Superior temporal gyrus (tissue), 1 donor: ENCODE data around the gene PCLAF.
A peak's percentile ranks its signal among the peaks of the same experiment; 100 is the strongest.
"Not testable (repeated sequence)": the region's sequence is repeated elsewhere in the genome, so short reads cannot be mapped to it uniquely, and the experiment has no call there.

Experiments
- DNase-seq: peaks from one replicate; pipeline ENCODE4 v3.0.0-alpha.2; 2016; ENCODE audit errors: extremely low spot score

Gene PCLAF

DNA sequence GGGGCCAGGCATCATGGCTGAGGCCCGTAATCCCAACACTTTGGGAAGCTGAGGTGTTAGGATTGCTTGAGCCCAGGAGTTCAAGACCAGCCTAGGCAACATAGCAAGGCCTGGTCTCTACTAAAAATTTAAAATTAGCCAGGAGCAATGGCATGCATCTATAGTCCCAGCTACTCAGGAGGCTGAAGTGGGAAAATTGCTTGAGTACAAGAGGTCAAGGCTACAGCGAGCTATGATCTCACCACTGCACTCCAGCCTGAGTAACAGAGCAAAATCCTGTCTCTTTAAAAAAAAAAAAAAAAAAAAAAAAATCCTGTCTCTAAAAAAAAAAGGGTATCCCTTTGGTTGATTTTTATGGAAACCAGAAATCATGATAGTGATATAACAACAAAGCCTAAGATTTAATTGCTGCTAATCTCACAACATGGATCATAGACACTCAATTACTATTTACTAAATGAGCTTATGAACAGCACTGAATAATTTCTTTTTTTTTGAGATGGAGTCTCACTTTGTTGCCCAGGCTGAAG is 12.1 kb downstream of the PCLAF start:
- no peak for DNase-seq

DNA sequence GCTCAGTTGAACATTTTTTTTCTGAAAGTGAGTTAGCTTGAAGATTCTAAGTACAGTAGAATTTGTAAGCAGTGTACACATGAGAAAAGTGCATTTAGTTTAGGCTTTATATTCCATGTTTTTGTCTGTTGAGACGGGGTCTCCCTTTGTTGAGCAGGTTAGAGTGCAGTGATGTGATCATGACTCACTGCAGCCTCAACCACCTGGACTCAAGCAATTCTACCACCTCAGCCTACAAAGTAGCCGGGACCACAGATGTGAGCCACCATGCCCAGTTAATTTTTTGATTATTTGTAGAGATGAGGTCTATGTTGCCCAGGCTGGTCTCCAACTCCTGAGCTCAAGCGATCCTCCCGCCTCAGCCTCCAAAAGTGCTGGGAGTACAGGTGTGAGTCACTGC is 20.0 kb downstream of the PCLAF start:
- DNase-seq, result no peak

DNA sequence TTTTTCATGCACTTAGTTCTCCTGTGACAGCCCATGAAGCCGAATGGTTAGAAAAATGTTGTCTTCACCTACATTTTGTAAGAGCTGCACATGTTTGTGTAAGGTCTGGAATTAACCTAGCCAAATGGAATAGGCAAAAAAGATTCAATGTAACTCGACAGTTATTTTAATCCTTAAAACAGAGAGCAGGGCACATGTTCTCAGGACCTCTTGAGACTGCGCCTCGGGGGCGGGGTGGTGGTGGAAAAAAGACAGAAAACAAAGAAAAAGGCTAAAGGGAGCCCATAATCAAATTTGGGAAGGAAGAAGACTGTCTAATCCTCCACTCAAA is 24.6 kb downstream of the PCLAF start:
- DNase-seq, result no peak

DNA sequence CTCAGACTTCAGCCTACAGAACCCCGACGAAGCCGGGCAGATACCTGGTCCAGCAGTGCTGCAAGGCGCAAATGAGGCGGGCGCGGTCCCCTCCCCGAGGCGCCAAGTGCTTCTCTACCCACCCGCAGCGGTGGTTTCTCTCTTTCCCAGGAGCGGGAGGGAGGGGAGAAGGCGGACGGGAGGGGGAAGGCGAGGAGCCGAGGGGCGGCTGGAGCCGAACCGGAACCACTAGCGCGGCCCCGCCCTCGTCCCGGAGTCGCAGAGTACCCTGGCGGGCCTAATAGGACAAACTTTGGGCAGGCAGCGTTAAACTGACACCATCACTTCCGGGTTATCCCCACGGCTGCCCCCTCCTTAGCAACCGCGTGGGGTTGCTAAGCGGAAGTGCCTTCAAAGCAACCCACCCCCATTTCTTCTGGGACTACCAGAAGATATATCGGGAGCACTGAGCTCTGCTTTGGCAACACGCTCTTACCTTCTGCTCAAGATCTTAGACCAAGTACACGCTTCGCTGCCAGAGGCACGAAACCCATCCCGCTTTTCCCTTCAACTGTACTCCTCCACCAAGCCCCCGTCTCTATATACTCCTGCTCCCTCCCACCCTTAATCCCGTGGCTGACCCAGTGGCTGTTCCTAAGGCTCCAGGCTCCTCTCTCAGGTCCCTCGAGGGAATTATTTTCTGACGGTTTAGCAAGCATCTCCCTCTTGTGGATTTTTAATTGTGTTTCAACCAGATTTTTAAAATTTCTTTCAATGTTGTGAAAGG is 25.1 kb downstream of the PCLAF start, which contains the start of gene CSNK1G1:
TSS of gene CSNK1G1 (minus strand) at position 230 of the 766 bp plus-strand sequence. CDS start 55,674 bp downstream, outside the sequence.
- peak; percentile 99 for DNase-seq

DNA sequence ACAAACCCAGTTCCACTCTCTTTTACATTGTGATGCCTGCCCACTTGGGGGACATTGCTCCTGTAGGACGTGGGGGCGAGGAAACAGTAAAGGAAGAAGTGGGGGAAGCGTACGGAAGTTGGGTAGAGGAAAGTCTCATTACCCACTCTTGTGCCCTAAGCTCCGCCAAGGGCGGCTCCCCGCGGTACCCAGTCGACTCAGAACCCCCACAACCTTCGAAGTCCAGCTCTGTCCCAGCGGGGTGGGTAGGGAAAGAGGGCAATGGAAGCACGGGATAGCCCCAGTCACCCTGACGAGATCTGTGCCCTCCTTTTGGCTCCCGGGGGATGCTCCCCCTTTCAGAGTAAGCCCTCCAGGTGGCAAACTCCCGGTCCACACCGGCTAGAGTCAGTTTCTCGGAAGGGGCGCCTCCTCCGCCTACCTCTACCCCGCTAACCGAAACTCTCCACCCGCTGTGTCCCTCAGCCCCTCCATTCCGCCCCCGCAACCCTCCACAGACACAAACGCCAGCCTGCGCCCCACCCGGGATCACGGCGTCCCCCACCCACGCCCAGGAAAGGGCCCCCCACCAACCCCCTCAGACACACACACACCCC is 25.8 kb downstream of the PCLAF start:
- no peak for DNase-seq

DNA sequence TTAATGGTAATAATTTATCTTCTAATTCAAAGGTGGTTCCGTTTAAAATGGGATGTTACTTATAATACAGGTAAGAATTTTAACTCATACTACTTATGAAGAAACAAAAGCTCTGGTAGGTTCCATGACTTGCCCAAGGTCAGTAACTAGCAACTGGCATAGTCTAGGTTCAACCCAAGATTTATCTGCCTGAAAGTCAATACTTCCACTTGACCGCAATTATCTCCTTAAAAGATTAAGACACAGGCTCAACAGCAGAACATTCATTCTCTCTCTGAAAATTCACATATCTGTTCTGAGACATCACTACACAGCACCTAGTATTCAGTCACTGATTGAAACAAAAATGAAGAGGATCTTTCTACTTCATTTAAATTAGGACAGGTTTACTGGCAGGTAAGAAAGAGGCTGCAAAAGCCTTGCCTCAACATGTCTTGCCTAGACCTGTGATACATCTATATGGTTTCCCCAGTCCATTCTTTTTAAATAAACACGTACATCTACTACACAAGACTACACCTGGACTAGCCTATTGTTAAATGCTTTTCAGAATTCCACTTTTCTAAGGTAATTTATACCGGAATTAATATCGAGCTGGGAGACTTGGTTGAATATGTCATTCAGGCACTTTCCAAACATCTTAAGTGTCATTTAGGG is 26.4 kb downstream of the PCLAF start:
- no peak for DNase-seq

DNA sequence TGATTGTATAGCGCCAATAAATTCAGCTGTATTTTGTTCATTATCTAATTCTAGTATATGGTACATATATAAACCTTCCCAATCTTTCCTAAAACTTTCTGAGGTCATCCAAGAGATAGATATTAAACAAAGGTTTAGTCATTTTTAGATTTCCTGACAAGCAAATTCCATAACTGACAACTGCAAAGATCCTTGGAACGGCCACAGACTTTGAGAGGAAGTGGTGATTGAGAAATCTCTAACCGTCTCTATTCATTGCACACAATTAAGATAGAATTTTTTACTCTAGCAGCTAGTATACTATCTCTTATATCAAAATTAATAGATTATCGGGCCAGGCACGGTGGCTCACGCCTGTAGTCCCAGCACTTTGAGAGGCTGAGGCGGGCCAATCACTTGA is 30.0 kb downstream of the PCLAF start:
- no peak for DNase-seq

DNA sequence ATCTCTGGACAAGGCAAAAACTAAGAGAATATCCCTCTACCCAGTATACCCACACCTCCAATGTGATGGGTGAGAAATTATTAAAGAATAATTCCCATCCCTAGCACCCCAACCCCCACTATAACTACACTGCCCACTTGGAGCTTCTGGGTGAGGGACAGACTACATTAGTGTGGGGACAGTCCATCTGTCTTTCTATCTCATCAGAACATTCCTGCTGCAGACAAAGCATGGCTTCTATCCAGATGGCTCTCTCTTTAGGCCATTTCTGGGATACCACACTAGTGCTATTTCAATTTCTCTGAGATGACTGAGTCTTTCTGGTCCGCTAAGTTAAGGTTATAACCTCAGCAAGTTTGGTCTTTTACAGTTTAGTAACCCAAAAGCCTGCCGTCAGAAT is 31.9 kb downstream of the PCLAF start:
- DNase-seq, result no peak

DNA sequence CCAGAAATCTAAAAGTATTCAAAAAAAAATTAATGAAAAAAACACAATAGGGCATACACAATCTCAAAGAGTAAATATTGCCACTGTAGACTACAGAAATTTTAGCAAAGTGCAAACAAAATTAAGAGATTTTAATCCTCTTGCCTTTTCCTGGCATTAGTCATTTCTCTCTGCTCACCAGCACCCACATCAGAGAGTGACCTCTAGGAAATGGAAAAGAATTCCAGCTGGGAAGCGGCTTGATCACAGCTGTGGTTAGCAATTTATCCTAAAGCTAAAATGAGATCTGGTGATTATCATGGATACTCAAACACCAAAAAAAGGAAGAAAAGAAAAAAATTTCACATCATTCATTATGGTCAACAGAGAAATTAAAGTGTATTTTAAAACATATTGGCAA is 32.8 kb downstream of the PCLAF start:
- no peak for DNase-seq

DNA sequence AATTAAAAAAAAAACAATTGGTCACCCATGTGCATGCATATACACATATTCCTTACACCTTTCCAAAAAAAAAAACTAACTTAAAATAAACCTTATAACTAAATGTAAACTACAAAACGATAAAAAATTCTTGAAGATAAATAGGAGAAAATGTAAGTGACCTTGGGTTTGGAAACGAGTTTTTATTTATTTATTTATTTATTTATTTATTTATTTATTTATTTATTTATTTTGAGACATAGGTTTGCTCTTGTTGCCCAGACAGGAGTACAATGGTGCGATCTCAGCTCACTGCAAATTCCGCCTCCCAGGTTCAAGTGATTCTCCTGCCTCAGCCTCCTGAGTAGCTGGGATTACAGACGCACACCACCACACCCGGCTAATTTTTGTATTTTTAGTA is 35.0 kb downstream of the PCLAF start:
- DNase-seq, result not testable (repeated sequence)

DNA sequence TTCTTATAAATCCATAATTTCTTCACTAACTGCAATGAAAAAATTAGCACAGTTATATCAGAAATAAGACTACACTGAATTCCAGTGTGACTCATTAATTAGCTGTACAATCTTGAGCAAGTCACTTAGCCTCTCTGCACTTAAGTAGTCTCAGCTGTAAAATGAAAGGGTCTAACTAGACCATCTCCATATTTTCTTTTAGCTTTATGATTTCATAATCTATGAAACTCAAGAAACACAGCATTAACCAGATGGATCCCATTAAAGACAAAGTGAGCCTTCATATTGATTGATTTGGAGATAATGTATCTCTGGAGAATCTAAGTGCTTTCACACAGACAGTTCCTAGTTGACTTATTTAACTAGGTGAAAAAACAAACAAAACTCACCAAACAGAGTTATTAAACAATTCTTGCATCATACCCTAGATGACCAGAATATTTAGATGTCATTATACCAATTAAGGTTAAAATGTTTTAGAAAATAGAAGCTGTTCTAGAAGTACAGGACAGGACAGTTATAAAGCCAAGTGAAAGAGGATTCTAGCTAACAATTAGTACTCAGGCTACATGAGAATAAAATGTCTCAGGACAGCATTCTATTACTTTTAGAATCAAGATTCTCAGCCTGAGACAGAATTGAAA is 36.5 kb downstream of the PCLAF start:
- no peak for DNase-seq

DNA sequence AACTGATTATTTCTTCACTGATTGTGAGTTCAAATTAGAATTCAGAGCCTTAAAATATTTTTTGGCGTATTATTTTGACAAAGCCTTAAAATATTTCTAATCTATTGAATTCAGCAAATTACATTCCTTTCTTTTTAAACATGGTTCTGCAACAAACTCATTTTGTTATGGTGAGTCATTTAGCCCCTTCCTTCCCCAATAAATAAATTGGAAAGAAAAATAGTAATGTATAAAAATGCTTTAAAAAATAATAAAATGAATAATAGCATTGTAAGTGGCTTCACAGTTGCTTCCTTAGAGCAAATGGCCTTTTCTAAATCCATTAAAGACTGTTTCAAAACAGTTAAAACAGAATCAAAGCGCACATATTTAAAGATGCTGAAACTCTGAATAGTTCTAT is 37.4 kb downstream of the PCLAF start:
- no peak for DNase-seq

DNA sequence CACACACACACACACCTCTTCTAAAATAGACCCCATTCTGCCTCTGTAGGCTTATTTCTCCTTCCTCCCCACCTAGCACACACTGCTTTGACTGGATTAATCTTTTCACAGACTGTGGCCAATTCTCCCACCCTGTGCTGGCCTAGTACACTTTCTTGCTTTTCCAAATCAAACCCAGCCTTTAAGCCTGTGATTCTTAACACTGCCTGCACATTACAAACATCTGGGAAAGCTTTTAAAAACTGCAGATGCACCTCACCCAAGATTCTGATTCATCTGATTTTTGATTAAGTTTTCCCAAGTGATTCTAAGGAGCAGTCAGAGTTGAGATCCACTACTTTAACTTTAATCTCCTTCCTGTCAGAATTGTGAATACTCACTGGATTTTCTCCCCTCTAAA is 38.0 kb downstream of the PCLAF start:
- DNase-seq, result no peak

DNA sequence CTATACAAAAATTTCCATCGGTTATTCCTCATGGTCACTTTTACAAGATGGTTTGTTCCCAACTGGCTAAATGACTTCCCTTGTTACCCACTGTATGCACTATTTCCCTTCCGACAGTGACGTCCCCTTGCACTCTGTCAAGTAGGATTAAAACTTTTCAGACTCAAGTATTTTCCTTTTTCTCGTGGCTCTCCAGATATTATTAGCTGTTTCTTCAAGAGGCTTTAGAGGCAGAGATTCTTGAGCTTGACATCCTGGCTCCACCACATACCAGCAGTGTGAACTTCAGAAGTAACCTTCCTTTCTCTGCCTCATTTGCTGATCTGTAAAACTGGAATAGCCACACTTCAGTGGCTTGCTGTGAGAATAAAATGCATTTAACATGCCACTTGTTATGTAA is 39.3 kb downstream of the PCLAF start:
- no peak for DNase-seq

DNA sequence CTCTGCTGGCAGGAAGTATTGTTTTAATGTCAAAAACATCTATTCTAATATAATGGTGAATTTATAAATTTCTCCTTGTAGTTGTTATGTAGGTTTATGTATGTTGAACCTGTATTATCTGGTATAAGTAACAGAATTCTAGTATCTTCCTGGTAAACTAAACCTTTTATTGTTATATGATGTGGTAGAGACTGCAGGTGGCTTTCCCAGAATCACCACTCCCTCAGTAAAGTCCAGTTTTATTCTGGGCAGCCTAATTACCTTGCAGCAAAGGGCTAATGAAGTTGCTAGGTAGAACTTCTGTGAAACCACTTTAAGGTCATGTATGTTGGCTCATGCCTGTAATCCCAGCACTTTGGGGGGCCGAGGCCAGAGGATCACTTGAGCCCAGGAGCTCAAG is 40.9 kb downstream of the PCLAF start:
- no peak for DNase-seq

DNA sequence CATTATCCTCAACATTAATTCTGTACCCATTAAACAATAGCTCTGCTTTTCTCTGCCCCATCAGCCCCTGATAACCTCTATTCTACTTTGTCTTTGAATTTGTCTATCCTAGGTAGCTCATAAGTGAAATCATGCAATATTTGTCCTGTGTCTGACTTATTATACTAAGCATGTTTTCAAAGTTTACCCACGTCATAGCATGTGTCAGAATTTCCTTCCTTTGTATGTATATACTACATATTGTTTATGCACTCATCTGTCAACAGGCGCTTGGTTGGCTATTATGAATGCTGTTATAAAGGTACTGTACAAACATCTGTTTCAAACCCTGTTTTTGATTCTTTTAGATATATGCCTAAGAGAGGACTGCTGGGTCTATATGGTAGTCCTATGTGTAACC is 43.5 kb downstream of the PCLAF start:
- DNase-seq, result no peak

DNA sequence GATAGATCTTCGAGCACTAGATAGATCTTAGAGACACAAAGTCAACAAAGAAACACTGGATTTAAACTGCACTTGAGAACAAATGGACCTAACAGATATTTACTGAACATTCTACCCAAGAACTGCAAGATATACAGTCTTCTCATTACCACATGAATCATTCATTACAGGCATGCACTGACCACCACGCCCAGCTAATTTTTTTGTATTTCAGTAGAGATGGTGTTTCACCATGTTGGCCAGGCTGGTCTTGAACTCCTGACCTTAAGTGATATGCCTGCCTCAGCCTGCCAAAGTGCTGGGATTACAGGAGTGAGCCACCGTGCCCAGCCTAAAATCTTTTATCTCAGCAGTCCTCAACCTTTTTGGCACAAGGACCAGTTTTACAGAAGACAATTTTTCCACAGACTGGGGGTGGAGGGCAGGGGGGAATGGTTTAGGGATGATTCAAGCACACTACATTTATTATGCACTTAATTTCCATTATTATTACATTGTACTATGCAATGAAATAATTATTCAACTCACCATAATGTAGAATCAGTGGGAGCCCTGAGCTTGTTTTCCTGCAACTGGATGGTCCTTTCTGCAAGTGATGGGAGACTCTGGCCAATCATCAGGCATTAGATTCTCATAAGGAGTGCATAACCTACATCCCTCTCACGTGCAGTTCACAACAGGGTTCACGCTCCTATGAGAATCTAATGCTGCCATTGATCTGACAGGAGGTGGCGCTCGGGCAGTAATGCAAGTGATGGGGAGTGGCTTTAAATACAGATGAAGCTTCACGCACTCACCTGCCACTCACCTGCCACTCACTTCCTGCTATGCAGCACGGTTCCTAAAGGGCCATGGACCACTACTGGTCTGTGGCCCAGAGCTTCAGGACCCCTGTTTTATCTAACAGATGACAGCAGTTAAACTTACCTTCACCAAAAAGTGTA is 47.0 kb downstream of the PCLAF start:
- DNase-seq, result no peak

DNA sequence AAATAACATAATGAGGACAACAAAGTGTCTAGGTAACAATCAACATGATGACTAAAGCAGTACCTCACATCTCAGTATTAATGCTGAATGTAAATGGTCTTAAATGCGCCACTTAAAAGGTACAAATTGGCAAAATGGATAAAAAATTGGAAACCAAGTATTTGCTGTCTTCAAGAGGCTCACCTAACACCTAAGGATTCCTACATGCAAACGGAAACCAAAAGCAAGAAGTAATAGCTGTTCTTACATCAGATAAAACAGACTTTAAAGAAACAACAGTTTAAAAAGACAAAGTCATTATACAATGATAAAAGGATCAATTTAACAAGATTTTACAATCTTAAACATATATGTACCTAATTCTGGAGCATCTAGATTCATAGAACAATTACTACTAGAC is 47.7 kb downstream of the PCLAF start:
- DNase-seq, result no peak

DNA sequence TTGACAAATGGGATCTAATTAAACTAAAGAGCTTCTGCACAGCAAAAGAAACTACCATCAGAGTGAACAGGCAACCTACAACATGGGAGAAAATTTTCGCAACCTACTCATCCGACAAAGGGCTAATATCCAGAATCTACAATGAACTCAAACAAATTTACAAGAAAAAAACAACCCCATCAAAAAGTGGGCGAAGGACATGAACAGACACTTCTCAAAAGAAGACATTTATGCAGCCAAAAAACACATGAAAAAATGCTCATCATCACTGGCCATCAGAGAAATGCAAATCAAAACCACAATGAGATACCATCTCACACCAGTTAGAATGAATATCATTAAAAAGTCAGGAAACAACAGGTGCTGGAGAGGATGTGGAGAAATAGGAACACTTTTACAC is 49.6 kb downstream of the PCLAF start:
- DNase-seq, result not testable (repeated sequence)

DNA sequence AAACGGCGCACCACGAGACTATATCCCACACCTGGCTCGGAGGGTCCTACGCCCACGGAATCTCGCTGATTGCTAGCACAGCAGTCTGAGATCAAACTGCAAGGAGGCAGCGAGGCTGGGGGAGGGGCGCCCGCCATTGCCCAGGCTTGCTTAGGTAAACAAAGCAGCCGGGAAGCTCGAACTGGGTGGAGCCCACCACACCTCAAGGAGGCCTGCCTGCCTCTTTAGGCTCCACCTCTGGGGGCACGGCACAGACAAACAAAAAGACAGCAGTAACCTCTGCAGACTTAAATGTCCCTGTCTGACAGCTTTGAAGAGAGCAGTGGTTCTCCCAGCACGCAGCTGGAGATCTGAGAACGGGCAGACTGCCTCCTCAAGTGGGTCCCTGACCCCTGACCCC is 54.3 kb downstream of the PCLAF start:
- not testable (repeated sequence) for DNase-seq

DNA sequence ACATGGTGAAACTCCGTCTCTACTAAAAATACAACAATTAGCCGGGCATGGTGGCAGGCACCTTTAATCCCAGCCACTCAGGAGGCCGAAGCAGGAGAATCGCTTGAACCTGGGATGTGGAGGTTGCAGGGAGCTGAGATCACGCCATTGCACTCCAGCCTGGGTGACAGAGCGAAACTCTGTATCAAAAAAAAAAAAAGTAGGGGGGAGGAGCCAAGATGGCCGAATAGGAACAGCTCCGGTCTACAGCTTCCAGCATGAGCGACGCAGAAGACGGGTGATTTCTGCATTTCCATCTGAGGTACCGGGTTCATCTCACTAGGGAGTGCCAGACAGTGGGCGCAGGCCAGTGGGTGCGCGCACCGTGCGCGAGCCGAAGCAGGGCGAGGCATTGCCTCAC is 54.8 kb downstream of the PCLAF start:
- DNase-seq, result not testable (repeated sequence)
